ENCODE measurements around the gene TMEM185B.
A peak's percentile ranks its signal among the peaks of the same experiment; 100 is the strongest.

The TMEM185B gene

DNA sequence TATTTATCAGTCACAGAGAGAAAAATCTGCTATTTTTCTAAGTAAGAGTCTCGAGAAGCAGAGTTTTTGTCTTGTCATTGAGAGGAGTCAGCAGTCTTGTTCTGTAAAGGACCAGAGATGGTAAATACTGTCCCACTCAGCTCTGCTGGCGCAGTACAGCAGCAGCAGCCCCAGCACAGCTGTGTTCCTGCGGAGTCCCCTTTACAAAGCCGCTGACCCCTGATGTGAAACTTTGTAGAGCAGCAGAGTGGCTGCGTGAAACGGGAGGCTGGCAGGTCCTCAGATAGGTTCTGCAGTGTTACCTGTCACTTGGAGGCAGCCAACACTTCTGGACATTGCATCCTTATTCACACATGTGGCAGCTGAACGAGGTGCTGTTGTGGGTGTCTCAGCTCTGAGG is 45.2 kb downstream of the TMEM185B start:
- in situ Hi-C loops (cut with MboI; ENCODE audit: low pct_unique_long_range_greater_than_20kb, low sequenced_read_pairs, unreplicated experiment), result loop anchor here (5.0 to 10.0 kb wide), 2 partner anchors 71 to 423 kb away; partner anchors contain the start of gene PTPN4
- no peak for DNase-seq (ENCODE audit: low spot score)
- TF ChIP-seq, protein P1, sequence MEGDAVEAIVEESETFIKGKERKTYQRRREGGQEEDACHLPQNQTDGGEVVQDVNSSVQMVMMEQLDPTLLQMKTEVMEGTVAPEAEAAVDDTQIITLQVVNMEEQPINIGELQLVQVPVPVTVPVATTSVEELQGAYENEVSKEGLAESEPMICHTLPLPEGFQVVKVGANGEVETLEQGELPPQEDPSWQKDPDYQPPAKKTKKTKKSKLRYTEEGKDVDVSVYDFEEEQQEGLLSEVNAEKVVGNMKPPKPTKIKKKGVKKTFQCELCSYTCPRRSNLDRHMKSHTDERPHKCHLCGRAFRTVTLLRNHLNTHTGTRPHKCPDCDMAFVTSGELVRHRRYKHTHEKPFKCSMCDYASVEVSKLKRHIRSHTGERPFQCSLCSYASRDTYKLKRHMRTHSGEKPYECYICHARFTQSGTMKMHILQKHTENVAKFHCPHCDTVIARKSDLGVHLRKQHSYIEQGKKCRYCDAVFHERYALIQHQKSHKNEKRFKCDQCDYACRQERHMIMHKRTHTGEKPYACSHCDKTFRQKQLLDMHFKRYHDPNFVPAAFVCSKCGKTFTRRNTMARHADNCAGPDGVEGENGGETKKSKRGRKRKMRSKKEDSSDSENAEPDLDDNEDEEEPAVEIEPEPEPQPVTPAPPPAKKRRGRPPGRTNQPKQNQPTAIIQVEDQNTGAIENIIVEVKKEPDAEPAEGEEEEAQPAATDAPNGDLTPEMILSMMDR (IDR thresholded peaks at IDR 0.05; ENCODE audit: extremely low read depth, insufficient read depth, missing control alignments), result no peak

DNA sequence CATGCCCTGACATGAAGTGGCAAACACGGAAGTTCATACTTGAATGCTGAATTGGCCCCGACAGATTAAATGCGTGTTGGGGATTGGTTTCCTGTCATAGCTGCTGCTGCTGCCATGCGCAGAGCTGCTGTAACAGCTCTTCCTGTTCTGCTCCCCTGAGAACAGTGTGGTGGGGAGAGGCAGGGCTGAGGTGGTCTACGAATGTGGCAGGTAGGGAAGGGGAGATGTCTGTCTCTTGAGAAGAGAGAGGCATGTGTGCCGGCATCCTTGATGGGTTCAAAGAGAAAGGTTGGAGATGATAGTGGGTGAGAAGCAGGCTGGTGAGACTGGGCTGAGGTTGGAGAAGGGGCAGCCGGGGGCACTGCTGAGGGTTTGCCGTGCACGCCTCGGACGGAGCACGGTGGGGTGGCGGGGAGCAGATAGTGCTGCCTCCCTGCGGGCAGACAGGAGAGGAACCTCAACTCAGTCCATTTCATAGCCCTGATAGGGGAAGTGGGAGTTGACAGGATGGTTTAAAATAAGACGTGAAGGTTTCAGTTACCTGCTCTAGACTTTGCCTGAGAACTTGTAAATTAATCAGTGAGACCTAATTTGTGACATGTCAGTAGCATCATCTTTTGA is 46.1 kb downstream of the TMEM185B start:
- peak; percentile 76 for DNase-seq (ENCODE audit: low spot score)
- in situ Hi-C loops (cut with MboI; ENCODE audit: low pct_unique_long_range_greater_than_20kb, low sequenced_read_pairs, unreplicated experiment), result loop anchor here (5.0 to 10.0 kb wide), 2 partner anchors 70 to 422 kb away; partner anchors contain the start of gene PTPN4
- TF ChIP-seq, protein P1 (IDR thresholded peaks at IDR 0.05; ENCODE audit: extremely low read depth, insufficient read depth, missing control alignments), result peak; percentile 74

DNA sequence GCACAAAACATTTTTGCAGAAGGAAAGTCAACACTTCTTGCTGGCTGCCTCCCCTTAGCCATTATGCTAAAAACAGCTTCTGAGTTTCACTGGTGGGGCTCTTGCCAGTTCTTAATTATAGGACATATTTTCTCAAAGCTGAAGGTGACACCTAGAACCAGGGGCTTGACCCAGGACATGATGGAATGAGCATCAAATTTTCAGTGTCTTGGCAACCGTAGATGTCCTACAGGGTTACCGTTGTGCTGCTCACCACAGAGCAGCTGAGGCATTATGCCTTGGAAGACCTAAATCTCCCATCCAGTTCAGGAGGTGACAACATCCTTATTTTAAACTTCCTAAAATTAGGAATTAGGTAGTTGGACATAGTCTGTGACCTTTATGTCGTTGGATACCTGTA is 46.7 kb downstream of the TMEM185B start:
- TF ChIP-seq, protein P1 (IDR thresholded peaks at IDR 0.05; ENCODE audit: extremely low read depth, insufficient read depth, missing control alignments), result no peak
- in situ Hi-C loops (cut with MboI; ENCODE audit: low pct_unique_long_range_greater_than_20kb, low sequenced_read_pairs, unreplicated experiment), result loop anchor here (5.0 to 10.0 kb wide), 2 partner anchors 69 to 422 kb away; partner anchors contain the start of gene PTPN4
- no peak for DNase-seq (ENCODE audit: low spot score)

DNA sequence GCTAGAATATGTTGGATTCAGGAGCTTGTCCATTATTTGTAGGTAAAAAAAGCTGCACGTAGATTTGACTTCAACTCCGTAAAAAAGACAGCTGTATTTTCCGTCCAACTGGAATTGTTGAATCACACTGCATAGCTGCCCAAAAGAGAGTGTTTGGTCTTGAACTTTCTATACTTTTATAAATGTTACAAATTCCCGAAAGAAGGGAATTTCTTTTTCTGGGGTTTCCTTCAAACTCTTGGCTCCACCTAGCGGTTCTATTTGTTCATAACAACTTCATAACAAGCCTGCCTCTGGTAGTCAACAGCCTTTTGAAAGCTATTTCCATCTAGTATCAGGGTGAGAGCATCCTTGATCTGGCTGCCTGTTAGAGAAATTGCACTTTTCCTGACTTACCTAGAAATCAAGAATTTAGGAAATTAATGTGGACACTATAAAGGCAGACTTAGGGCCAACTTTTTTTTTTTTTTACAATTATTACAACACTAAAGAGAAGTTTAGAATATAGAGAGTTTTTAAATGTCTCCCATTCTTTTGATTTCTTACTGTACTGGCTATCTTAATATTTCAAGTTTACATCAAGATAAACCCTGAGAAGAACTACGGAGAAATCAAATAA is 48.1 kb downstream of the TMEM185B start:
- TF ChIP-seq, protein P1 (IDR thresholded peaks at IDR 0.05; ENCODE audit: extremely low read depth, insufficient read depth, missing control alignments), result peak; percentile 57
- in situ Hi-C loops (cut with MboI; ENCODE audit: low pct_unique_long_range_greater_than_20kb, low sequenced_read_pairs, unreplicated experiment), result loop anchor here (5.0 to 10.0 kb wide), 2 partner anchors 68 to 420 kb away; partner anchors contain the start of gene PTPN4
- peak; percentile 49 for DNase-seq (ENCODE audit: low spot score)
